Natural killer cell (primary cell): ENCODE data around the gene NUTF2. TPM values are rescaled to one million over a fixed set of nuclear protein-coding genes. Genes with fewer than 3 reads are reported as not detected.
A peak's percentile ranks its signal among the peaks of the same experiment; 100 is the strongest.

ENCODE experiments used
- ATAC-seq, 3 donors: fragments of 150-1000 bp in 2 of 3; fragments of 200-7000 bp in 1 of 3; cut with Tn5 transposase; 1 replicate in 1 of 3; 2 replicates in 2 of 3; pipeline ENCODE4 v1.10.0; 2021; ENCODE audit warnings: mild to moderate bottlenecking in 2 of 3, moderate library complexity in 2 of 3
- DNase-seq, 2 donors: peaks; one replicate each; pipeline versions ENCODE4 v3.0.0 to v3.0.0-alpha.2; 2013 to 2021; ENCODE audit warnings: mixed read lengths in 1 of 2
- H3K27ac ChIP-seq: one replicate; pipeline ENCODE4 v1.5.1; 2013; ENCODE audit warnings: mild to moderate bottlenecking, low read length
- H3K27me3 ChIP-seq: one replicate; pipeline ENCODE4 v1.6.1; 2013; ENCODE audit warnings: low read length; ENCODE audit not compliant: control insufficient read depth, insufficient read depth
- H3K36me3 ChIP-seq: one replicate; pipeline ENCODE4 v1.6.1; 2013; ENCODE audit warnings: low read length; ENCODE audit not compliant: control insufficient read depth, insufficient read depth
- H3K4me1 ChIP-seq: one replicate; pipeline ENCODE4 v1.6.1; 2013; ENCODE audit warnings: low read length; ENCODE audit not compliant: control insufficient read depth, insufficient read depth
- H3K4me3 ChIP-seq: one replicate; pipeline ENCODE4 v1.5.1; 2013; ENCODE audit warnings: low read length
- H3K9me3 ChIP-seq: one replicate; pipeline ENCODE4 v1.6.1; 2013; ENCODE audit warnings: low read length; ENCODE audit not compliant: control insufficient read depth, insufficient read depth
- H3K27ac Mint-ChIP-seq, 2 donors: one replicate each; pipeline ENCODE4 v1.8.0; 2022; ENCODE audit warnings: mild to moderate bottlenecking in 2 of 2, mixed read lengths in 2 of 2, moderate library complexity in 1 of 2
- H3K27me3 Mint-ChIP-seq, 2 donors: one replicate each; pipeline ENCODE4 v1.8.0; 2022; ENCODE audit warnings: low read depth in 2 of 2, mixed read lengths in 2 of 2
- H3K36me3 Mint-ChIP-seq: one replicate; pipeline ENCODE4 v1.8.0; 2022; ENCODE audit warnings: mixed read lengths
- H3K4me1 Mint-ChIP-seq, 2 donors: one replicate each; pipeline ENCODE4 v1.8.0; 2022; ENCODE audit warnings: mixed read lengths in 2 of 2
- H3K4me3 Mint-ChIP-seq: one replicate; pipeline ENCODE4 v1.8.0; 2022; ENCODE audit warnings: mild to moderate bottlenecking, moderate library complexity, mixed read lengths
- H3K9me3 Mint-ChIP-seq, 2 donors: one replicate each; pipeline ENCODE4 v1.8.0; 2022; ENCODE audit warnings: mixed read lengths in 2 of 2
- WGBS: methylation state at CpG from one replicate; pipeline ENCODE4 v1.1.7; 2013; ENCODE audit warnings: missing lambda C conversion rate; ENCODE audit not compliant: insufficient coverage; 5-methylcytosine and 5-hydroxymethylcytosine counted together
- intact Hi-C: fragments of 100-400 bp; cut with micrococcal nuclease; formaldehyde crosslinking; loops from one replicate; pipeline ENCODE4 v1.14.2; 2022
- total RNA-seq, 4 donors: library from RNA; stranded (reverse); fragments of 120-200 nt in 1 of 4; gene quantifications; one replicate each; pipeline versions ENCODE4 v1.2.3 to v1.2.4, GENCODE V29; 2013 to 2022
- TF ChIP-seq, protein P1 (sequence below): fragments of 200-600 bp; IDR thresholded peaks from one replicate; pipeline ENCODE4 v1.8.0; 2022; ENCODE audit warnings: antibody characterized with exemption

Gene NUTF2
- total RNA-seq, 3 donors from 2014 or later (not counting 1 experiment from before 2014, with no cell fraction given): 43.2 to 47.1 (median 43.3) TPM

DNA sequence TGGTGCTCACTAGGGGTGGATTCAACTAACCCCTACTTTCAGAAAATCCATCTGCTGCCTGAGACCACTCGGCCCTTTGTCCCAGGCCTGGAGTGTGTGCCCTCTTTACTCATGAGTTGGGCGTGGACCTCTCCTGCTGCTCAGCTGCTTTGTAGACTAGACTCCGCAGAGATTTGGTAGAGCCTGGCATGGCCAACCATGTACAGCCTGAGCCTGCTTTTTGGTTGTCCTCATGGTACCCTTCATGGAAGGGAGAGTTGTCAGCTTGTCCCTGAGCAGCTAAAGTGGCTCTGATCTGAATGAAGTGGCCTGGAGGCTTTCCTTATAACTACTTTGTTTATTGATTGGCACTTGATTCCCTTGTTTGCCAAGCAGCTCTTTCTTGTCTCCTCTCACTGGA, 27.6 kb downstream of the NUTF2 start:
- H3K4me1 Mint-ChIP-seq: peaks cover 27 to 37% of the 10 kb centered on the region in 2 donors
- H3K4me1 ChIP-seq: peaks cover 24% of the 10 kb centered on the region
- DNase-seq: no peak
- H3K4me3 ChIP-seq: no peak overlapping the region
- H3K27me3 Mint-ChIP-seq: no peaks in the 10 kb centered on the region
- ATAC-seq: no peak
- no peaks in the 10 kb centered on the region for H3K27me3 ChIP-seq
- H3K27ac ChIP-seq: no peak overlapping the region
- H3K9me3 ChIP-seq: no peaks in the 10 kb centered on the region
- H3K9me3 Mint-ChIP-seq: no peaks in the 10 kb centered on the region
- TF ChIP-seq, protein P1, sequence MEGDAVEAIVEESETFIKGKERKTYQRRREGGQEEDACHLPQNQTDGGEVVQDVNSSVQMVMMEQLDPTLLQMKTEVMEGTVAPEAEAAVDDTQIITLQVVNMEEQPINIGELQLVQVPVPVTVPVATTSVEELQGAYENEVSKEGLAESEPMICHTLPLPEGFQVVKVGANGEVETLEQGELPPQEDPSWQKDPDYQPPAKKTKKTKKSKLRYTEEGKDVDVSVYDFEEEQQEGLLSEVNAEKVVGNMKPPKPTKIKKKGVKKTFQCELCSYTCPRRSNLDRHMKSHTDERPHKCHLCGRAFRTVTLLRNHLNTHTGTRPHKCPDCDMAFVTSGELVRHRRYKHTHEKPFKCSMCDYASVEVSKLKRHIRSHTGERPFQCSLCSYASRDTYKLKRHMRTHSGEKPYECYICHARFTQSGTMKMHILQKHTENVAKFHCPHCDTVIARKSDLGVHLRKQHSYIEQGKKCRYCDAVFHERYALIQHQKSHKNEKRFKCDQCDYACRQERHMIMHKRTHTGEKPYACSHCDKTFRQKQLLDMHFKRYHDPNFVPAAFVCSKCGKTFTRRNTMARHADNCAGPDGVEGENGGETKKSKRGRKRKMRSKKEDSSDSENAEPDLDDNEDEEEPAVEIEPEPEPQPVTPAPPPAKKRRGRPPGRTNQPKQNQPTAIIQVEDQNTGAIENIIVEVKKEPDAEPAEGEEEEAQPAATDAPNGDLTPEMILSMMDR: no peak
- intact Hi-C loops: no loop called here
- peaks cover 37% of the 10 kb centered on the region for H3K36me3 ChIP-seq
- H3K27ac Mint-ChIP-seq: peak overlapping the region; percentile 90
- H3K4me3 Mint-ChIP-seq: peak overlapping the region; percentile 92
- 88% methylated on average over 3 of the region's 3 CpGs for WGBS
- no peaks in the 10 kb centered on the region for H3K36me3 Mint-ChIP-seq

DNA sequence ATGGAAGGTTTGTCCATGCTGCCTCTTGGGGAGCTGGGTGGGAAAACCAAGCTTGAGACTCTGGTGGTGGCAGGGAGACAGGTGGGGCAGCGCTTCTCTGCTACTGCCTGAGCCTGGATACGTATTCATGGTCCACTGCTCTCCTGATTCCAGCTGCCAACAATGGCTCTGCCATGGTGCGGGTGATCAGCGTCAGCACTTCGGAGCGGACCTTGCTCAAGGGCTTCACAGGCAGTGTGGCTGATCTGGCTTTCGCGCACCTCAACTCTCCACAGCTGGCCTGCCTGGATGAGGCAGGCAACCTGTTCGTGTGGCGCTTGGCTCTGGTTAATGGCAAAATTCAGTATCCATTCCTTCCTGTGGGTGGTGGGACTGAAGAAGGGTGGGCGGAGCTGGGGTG, 30.3 kb downstream of the NUTF2 start:
- intact Hi-C loops: no loop called here
- peaks cover 58% of the 10 kb centered on the region for H3K36me3 ChIP-seq

DNA sequence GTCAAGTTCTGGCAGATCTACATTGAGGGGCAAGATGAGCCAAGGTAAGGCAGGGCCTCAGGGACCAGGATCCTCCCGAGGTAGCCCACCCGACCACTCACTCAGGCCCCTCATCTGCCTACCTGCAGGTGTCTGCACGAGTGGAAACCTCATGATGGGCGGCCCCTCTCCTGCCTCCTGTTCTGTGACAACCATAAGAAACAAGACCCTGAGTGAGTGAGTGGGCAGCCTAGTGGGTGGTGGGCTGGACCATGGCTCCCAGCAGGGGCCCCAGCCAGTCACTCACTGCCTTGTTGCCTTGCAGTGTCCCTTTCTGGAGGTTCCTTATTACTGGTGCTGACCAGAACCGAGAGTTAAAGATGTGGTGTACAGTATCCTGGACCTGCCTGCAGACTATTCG, 31.5 kb downstream of the NUTF2 start:
- DNase-seq (no peak), ATAC-seq (no peak)
- Histone ChIP-seq H3K4me3 (no peak overlapping the region), H3K4me1 (peaks cover 13% of the 10 kb centered on the region), H3K9me3 (no peaks in the 10 kb centered on the region), H3K27me3 (no peaks in the 10 kb centered on the region), H3K27ac (no peak overlapping the region), H3K36me3 (peaks cover 68% of the 10 kb centered on the region)
- Mint-ChIP-seq H3K27me3 (no peaks in the 10 kb centered on the region), H3K4me3 (no peak overlapping the region), H3K27ac (no peak overlapping the region), H3K9me3 (no peaks in the 10 kb centered on the region), H3K36me3 (no peaks in the 10 kb centered on the region), H3K4me1 (peaks cover 27 to 30% of the 10 kb centered on the region in 2 donors)
- TF ChIP-seq, protein P1: no peak
- intact Hi-C loops: no loop called here
- 92% methylated on average over 6 of the region's 6 CpGs for WGBS

More for the DNA sequence above, 30.3 kb downstream of the NUTF2 start:
- 98% methylated on average over 9 of the region's 11 CpGs for WGBS
- no peak overlapping the region for H3K4me3 ChIP-seq
- peaks cover 27 to 37% of the 10 kb centered on the region in 2 donors for H3K4me1 Mint-ChIP-seq
- H3K4me1 ChIP-seq: peaks cover 21% of the 10 kb centered on the region
- H3K27ac ChIP-seq: no peak overlapping the region
- no peaks in the 10 kb centered on the region for H3K27me3 Mint-ChIP-seq
- DNase-seq (no peak), ATAC-seq (no peak)
- H3K36me3 Mint-ChIP-seq: no peaks in the 10 kb centered on the region
- no peaks in the 10 kb centered on the region for H3K9me3 Mint-ChIP-seq
- H3K9me3 ChIP-seq: no peaks in the 10 kb centered on the region
- no peak overlapping the region for H3K27ac Mint-ChIP-seq
- H3K27me3 ChIP-seq: no peaks in the 10 kb centered on the region
- H3K4me3 Mint-ChIP-seq: no peak overlapping the region
- TF ChIP-seq, protein P1: no peak

DNA sequence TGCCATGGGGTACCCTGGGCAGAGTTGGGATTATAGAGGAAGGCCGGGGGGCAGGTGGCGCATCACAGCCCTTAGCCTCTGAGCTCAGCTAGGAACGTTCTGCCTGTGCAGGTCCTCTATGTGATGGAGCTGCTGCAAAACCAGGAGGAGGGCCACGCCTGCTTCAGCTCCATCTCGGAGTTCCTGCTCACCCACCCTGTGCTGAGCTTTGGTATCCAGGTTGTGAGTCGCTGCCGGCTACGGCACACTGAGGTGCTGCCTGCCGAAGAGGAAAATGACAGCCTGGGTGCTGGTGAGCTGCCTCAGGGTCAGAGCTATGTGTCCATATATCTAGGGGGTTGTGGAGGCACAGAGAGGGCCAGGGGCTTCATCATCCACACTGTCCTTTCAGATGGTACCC, 32.1 kb downstream of the NUTF2 start:
- no peak overlapping the region for H3K4me3 ChIP-seq
- intact Hi-C loops: no loop called here
- no peak overlapping the region for H3K27ac ChIP-seq
- WGBS: 98% methylated on average over 9 of the region's 9 CpGs
- Mint-ChIP-seq H3K4me1 (peaks cover 23 to 28% of the 10 kb centered on the region in 2 donors), H3K36me3 (no peaks in the 10 kb centered on the region), H3K4me3 (no peak overlapping the region), H3K9me3 (no peaks in the 10 kb centered on the region), H3K27ac (no peak overlapping the region), H3K27me3 (no peaks in the 10 kb centered on the region)
- no peaks in the 10 kb centered on the region for H3K9me3 ChIP-seq
- TF ChIP-seq, protein P1: no peak
- H3K4me1 ChIP-seq: peaks cover 7% of the 10 kb centered on the region
- ATAC-seq: no peak
- H3K36me3 ChIP-seq: peaks cover 75% of the 10 kb centered on the region
- no peaks in the 10 kb centered on the region for H3K27me3 ChIP-seq
- no peak for DNase-seq
